BLaER1 treated with 17β-estradiol and CSF1 and Interleukin-3, amounts not matched to agents 10 nM and 100 nM (cell line): ENCODE measurements around the gene PURB.
"Not testable (repeated sequence)": the region's sequence is repeated elsewhere in the genome, so short reads cannot be mapped to it uniquely, and the experiment has no call there.

Experiments used
- H3K27ac ChIP-seq, 11 experiments: shearing (Covaris generic); formaldehyde crosslinking; 2 replicates each; pipeline ENCODE4 v1.8.1; 2022
- H3K27me3 ChIP-seq, 11 experiments: shearing (Covaris generic); formaldehyde crosslinking; 2 replicates each; pipeline ENCODE4 v1.8.1; 2022
- H3K36me3 ChIP-seq, 11 experiments: shearing (Covaris generic); formaldehyde crosslinking; 2 replicates each; pipeline ENCODE4 v1.8.1; 2022
- H3K4me1 ChIP-seq, 10 experiments: shearing (Covaris generic); formaldehyde crosslinking; 2 replicates each; pipeline ENCODE4 v1.8.1; 2022
- H3K4me2 ChIP-seq, 11 experiments: shearing (Covaris generic); formaldehyde crosslinking; 2 replicates each; pipeline ENCODE4 v1.8.1; 2022
- H3K4me3 ChIP-seq, 10 experiments: shearing (Covaris generic); formaldehyde crosslinking; 2 replicates each; pipeline ENCODE4 v1.8.1; 2022
- H3K9ac ChIP-seq, 11 experiments: shearing (Covaris generic); formaldehyde crosslinking; 2 replicates each; pipeline ENCODE4 v1.8.1; 2022
- H3K9me3 ChIP-seq, 11 experiments: shearing (Covaris generic); formaldehyde crosslinking; replicated peaks in 1 of 11; 2 replicates each; pipeline ENCODE4 v1.8.1; 2022
- H4K20me1 ChIP-seq, 11 experiments: shearing (Covaris generic); formaldehyde crosslinking; 2 replicates each; pipeline ENCODE4 v1.8.1; 2022
- Cebpa-rat ChIP-seq, 11 experiments: shearing (Covaris generic); IDR thresholded peaks; 2 replicates each; pipeline ENCODE4 v1.8.1; 2022

PURB gene

DNA sequence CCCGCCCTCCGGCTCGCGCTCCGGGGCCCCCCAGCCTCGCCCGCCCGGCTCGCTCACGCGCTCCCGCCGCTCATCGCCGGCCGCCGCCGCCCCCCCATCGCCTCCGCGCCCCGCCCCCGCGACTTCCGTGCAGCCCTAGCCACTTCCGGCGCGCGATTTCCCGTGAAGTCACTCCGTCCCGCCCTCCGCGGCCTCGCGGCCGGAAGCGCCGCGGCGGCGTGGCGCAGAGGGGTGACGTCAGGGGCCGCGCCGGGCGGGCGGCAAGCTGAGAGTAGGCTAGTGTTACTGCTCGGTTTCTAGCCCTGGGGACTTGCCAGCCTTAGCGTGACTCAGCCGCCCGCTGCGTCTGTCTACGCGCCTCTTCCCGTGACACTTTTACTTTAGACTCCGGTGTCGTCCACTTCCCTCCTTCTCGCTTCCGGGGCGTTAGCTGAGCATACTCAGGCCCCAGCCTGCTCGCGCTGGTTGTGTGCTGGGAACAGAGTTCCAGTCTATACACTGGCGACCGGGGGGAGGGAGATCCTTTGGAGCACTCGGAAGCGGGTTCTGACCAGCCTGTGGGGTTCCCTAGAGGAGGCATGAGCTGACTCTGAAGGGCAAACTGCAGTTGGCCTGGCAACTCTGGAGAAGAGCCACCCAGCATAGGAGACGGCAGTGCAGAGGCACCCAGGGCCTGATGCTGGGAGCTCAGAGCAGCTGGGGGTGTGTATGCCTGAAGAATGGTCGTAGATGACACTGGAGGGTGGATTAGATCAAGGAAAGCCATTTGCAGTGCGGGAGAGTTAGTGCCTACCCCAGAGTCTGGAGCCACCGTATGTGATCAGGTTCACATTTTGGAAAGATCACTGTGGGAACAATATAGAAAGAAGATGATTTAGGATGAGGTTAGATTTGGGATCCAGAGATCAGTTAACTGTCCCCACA lies at the start of gene PURB:
Gene PURB, minus strand, starts transcription at position 137 of the 924 bp plus-strand sequence. CDS start 182 bp downstream, outside the sequence.
- Histone ChIP-seq H3K27me3 (no peaks in the 10 kb centered on the region), H3K4me2 (peak within 1 kb of the TSS; percentile 89 to 98 (median 95)), H4K20me1 (peaks cover 30 to 43% (median 41%) of the 10 kb centered on the region in 11 experiments), H3K36me3 (peaks cover 12 to 34% (median 17%) of the 10 kb centered on the region in 11 experiments; a peak in 18 of 22 replicates), H3K9me3 (peaks cover 0 to 14% (median 0%) of the 10 kb centered on the region in 11 experiments; a peak in 3 of 22 replicates), H3K4me1 (peaks cover 47 to 61% (median 56%) of the 10 kb centered on the region in 10 experiments), H3K4me3 (peak within 1 kb of the TSS; percentile 85 to 98 (median 94)), H3K27ac (peak within 1 kb of the TSS; percentile 97 to 100 (median 98)), H3K9ac (peak within 1 kb of the TSS; percentile 97 to 99 (median 98))
- no peak for TF ChIP-seq Cebpa-rat (IDR thresholded peaks at IDR 0.05)

DNA sequence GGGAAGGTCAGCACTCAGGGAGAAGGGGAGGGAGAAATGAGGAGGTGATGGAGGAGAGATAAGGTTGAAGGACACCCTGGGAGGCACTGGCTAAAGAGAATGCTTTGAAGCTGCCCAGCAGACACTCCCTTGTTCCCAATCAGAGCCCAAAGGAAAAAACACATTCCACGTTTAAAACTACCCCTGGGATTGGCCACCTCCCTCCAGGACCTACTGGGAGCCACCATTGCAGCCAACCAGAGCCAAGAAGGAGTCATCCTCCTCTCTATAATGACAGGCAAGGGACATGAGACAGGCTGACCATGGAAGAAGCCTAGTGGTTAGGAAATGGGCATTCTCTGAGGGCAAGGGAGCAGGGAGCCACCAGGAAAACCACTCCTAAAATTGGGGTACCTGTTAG lies 49.7 kb upstream of the PURB start:
- H3K27me3 ChIP-seq = no peaks in the 10 kb centered on the region
- TF ChIP-seq Cebpa-rat (IDR thresholded peaks at IDR 0.05) = no peak
- peak overlapping the region in 7 of 10 experiments; percentile 53 to 72 (median 65); a peak in 15 of 20 replicates for H3K4me3 ChIP-seq
- H3K9me3 ChIP-seq = peaks cover 0 to 10% (median 2%) of the 10 kb centered on the region in 11 experiments; a peak in 13 of 22 replicates
- peak overlapping the region in 9 of 11 experiments; percentile 52 to 85 (median 78); a peak in 17 of 22 replicates for H3K9ac ChIP-seq
- H3K36me3 ChIP-seq = peaks cover 0 to 12% (median 0%) of the 10 kb centered on the region in 11 experiments; a peak in 4 of 22 replicates
- peaks cover 39 to 67% (median 57%) of the 10 kb centered on the region in 10 experiments for H3K4me1 ChIP-seq
- H4K20me1 ChIP-seq = peaks cover 0 to 2% (median 0%) of the 10 kb centered on the region in 11 experiments; a peak in 2 of 22 replicates
- peak overlapping the region in 10 of 11 experiments; percentile 19 to 98 (median 90); a peak in 19 of 22 replicates for H3K27ac ChIP-seq
- peak overlapping the region; percentile 75 to 99 (median 94) for H3K4me2 ChIP-seq

DNA sequence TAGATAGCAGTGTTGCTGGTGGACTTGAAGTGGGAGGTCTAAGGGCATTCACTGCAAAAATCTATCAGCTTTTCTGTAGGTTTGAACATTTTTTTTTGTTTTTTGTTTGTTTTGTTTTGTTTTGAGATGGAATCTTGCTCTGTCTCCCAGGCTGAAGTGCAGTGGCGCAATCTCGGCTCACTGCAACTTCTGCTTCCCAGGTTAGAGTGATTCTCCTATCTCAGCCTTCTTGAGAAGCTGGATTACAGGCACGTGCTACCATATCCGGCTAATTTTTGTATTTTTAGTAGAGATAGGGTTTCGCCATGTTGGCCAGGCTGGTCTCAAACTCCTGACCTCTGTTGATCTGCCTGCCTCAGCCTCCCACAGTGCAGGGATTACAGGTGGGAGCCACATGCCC lies 49.2 kb upstream of the PURB start:
- H3K9me3 ChIP-seq = peaks cover 0 to 15% (median 7%) of the 10 kb centered on the region in 11 experiments; a peak in 13 of 22 replicates
- H3K4me1 ChIP-seq = peaks cover 39 to 67% (median 56%) of the 10 kb centered on the region in 10 experiments
- not testable (repeated sequence) for H3K27me3 ChIP-seq, H4K20me1 ChIP-seq
- H3K36me3 ChIP-seq = peaks cover 0 to 12% (median 0%) of the 10 kb centered on the region in 11 experiments; a peak in 4 of 22 replicates
- H3K9ac ChIP-seq = peak overlapping the region in 9 of 11 experiments; percentile 52 to 85 (median 78); a peak in 17 of 22 replicates
- peak overlapping the region; percentile 75 to 99 (median 94) for H3K4me2 ChIP-seq
- peak overlapping the region in 5 of 10 experiments; percentile 65 to 72 (median 66); a peak in 10 of 20 replicates for H3K4me3 ChIP-seq
- peak in 7 of 11 experiments; percentile 19 to 70 (median 44); a peak in 8 of 22 replicates for TF ChIP-seq Cebpa-rat (IDR thresholded peaks at IDR 0.05)
- peak overlapping the region in 10 of 11 experiments; percentile 19 to 98 (median 90); a peak in 18 of 22 replicates for H3K27ac ChIP-seq

DNA sequence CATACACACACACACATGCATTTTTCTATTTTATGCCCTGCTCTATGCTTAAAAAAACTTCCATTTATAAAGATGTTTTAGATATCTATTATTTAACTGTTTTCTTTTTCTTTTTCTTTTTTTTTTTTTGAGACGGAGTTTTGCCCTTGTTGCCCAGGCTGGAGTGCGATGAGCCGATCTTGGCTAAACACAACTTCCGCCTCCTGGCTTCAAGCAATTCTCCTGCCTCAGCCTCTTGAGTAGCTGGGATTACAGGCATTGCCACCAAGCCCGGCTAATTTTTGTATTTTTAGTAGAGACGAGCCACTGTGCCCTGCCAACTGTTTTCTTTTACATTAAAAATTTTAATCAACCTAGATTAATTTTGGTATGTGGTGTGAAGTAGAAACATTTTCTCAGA lies 45.6 kb upstream of the PURB start:
- no peaks in the 10 kb centered on the region for H4K20me1 ChIP-seq
- H3K4me2 ChIP-seq = no peak overlapping the region
- H3K27ac ChIP-seq = no peak overlapping the region

DNA sequence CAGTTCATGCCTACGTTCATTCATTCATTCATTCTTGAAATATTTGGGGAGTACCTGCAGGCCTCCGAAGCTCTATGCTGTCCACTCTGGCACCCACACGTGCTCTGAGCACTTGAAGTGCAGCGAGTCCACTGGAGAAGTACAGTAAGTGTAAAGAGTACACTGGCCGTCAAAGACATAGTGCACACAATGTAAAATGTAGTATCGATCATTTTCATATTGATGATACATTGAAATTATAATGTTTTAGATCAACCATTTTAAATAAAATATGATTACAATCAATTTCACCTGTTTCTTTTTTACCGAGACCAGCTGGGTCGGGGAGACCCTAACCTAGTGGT lies 37.0 kb upstream of the PURB start:
- H3K9ac ChIP-seq = no peak overlapping the region
- H3K4me3 ChIP-seq = no peak overlapping the region
- H3K27ac ChIP-seq = no peak overlapping the region
- H3K4me2 ChIP-seq = no peak overlapping the region
- H3K36me3 ChIP-seq = no peaks in the 10 kb centered on the region
- H3K27me3 ChIP-seq = no peaks in the 10 kb centered on the region
- H3K9me3 ChIP-seq = peaks cover 0 to 15% (median 5%) of the 10 kb centered on the region in 11 experiments; a peak in 10 of 22 replicates
- H3K4me1 ChIP-seq = peaks cover 0 to 13% (median 8%) of the 10 kb centered on the region in 10 experiments; a peak in 8 of 20 replicates
- no peak for TF ChIP-seq Cebpa-rat (IDR thresholded peaks at IDR 0.05)
- H4K20me1 ChIP-seq = no peaks in the 10 kb centered on the region

More for the DNA sequence above, 45.6 kb upstream of the PURB start:
- H3K4me1 ChIP-seq = peaks cover 19 to 33% (median 26%) of the 10 kb centered on the region in 10 experiments
- no peak for TF ChIP-seq Cebpa-rat (IDR thresholded peaks at IDR 0.05)
- H3K9me3 ChIP-seq = peaks cover 0 to 18% (median 9%) of the 10 kb centered on the region in 11 experiments; a peak in 13 of 22 replicates
- no peak overlapping the region for H3K9ac ChIP-seq
- H3K36me3 ChIP-seq = no peaks in the 10 kb centered on the region
- no peaks in the 10 kb centered on the region for H3K27me3 ChIP-seq
- H3K4me3 ChIP-seq = no peak overlapping the region

DNA sequence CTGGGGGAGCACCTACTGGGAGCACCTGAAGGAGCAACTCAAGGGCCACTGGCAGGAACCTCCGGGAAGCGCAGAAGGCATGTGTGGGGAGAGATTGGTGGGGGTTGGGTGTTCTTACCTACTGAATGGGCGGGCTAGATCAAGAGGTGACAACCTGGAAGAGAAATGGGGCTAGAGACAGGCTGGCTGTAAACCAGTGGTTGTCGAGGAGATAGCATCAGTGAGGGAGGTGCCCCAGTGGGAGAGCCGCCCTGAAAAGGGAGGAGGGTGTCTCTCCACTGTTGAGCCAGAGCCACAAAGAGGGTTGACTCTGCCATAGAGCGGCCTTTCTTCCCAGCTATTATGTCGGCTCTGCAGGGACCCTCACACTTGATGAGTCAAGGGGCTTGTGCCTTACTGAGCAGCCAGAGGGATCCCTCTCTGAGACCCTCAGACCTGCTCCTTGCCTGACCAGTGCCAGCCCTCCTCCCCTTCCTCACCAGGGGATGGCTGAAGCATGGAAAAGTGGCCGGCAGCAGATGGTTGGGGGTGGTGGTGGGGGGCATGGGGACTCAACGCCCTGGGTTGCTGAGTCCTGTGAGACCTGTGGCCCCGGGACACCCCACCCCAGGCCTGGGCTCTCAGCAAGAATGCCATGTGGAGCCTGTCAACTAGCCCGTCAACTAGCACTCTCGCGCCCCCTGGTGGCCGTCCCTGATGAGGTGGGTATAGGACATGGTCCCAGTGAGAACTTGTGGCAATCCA lies 36.4 kb upstream of the PURB start:
- TF ChIP-seq Cebpa-rat (IDR thresholded peaks at IDR 0.05) = no peak
- Histone ChIP-seq H3K4me3 (no peak overlapping the region), H3K4me1 (peaks cover 0 to 13% (median 8%) of the 10 kb centered on the region in 10 experiments; a peak in 8 of 20 replicates), H3K4me2 (no peak overlapping the region), H3K27ac (no peak overlapping the region), H3K9ac (no peak overlapping the region), H3K36me3 (no peaks in the 10 kb centered on the region), H3K9me3 (peaks cover 0 to 15% (median 5%) of the 10 kb centered on the region in 11 experiments; a peak in 10 of 22 replicates), H3K27me3 (no peaks in the 10 kb centered on the region), H4K20me1 (no peaks in the 10 kb centered on the region)

DNA sequence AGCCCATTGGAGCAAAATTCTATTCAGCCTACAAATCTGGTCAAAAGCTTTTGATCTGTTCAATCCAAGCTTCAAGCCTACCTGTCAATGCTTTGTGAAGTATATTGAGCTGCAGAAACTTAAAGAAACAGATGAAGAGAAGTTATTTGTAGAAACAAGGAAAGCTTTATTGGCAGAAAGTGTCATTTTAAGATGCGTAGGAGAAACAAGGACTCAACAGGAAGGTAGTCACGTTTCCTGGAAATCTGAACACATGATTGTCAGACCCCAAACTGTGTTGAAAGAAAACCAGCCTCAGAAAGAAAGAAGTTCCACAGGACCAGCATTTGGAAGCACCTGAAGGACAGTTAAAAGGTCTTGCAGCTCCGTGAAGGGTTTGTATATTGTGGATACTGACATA lies 34.8 kb upstream of the PURB start:
- H3K27me3 ChIP-seq = no peaks in the 10 kb centered on the region
- H3K4me3 ChIP-seq = no peak overlapping the region
- no peak for TF ChIP-seq Cebpa-rat (IDR thresholded peaks at IDR 0.05)
- H3K27ac ChIP-seq = no peak overlapping the region
- H3K9me3 ChIP-seq = peaks cover 0 to 15% (median 5%) of the 10 kb centered on the region in 11 experiments; a peak in 10 of 22 replicates
- H3K9ac ChIP-seq = no peak overlapping the region
- no peaks in the 10 kb centered on the region for H3K36me3 ChIP-seq
- H3K4me2 ChIP-seq = peak overlapping the region in 7 of 11 experiments; percentile 4 to 55 (median 16); a peak in 8 of 22 replicates
- H4K20me1 ChIP-seq = no peaks in the 10 kb centered on the region
- peaks cover 0 to 19% (median 9%) of the 10 kb centered on the region in 10 experiments; a peak in 13 of 20 replicates for H3K4me1 ChIP-seq

DNA sequence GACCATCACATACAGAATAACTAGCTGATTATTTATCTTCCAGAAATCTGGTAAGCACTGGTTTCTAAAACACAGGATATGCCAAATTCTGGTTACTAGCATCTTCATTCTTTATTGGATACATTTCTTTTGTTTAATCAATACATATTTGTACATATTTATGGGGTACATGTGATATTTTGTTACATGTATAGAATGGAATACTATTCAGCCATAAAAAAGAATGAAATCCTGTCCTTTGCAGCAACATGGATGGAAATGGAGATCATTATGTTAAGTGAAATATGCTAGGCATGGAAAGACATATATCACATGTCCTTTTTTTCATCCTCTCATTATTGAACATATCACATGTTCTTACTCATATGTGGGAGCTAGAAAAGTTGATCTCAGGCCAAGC lies 32.7 kb upstream of the PURB start:
- peaks cover 0 to 25% (median 9%) of the 10 kb centered on the region in 10 experiments; a peak in 13 of 20 replicates for H3K4me1 ChIP-seq
- no peak overlapping the region for H3K4me3 ChIP-seq
- H3K27me3 ChIP-seq = no peaks in the 10 kb centered on the region
- H3K27ac ChIP-seq = no peak overlapping the region
- no peaks in the 10 kb centered on the region for H3K36me3 ChIP-seq
- no peak for TF ChIP-seq Cebpa-rat (IDR thresholded peaks at IDR 0.05)
- no peaks in the 10 kb centered on the region for H4K20me1 ChIP-seq
- H3K9me3 ChIP-seq = peaks cover 0 to 11% (median 5%) of the 10 kb centered on the region in 11 experiments; a peak in 9 of 22 replicates
- H3K4me2 ChIP-seq = no peak overlapping the region
- no peak overlapping the region for H3K9ac ChIP-seq
